ENCODE results near the gene AP5Z1. TPM values are rescaled to one million over a fixed set of nuclear protein-coding genes. Genes with fewer than 3 reads are reported as not detected.

AP5Z1 gene
- total RNA-seq, 2 experiments from 2014 or later: 32.8 to 35.0 TPM

DNA sequence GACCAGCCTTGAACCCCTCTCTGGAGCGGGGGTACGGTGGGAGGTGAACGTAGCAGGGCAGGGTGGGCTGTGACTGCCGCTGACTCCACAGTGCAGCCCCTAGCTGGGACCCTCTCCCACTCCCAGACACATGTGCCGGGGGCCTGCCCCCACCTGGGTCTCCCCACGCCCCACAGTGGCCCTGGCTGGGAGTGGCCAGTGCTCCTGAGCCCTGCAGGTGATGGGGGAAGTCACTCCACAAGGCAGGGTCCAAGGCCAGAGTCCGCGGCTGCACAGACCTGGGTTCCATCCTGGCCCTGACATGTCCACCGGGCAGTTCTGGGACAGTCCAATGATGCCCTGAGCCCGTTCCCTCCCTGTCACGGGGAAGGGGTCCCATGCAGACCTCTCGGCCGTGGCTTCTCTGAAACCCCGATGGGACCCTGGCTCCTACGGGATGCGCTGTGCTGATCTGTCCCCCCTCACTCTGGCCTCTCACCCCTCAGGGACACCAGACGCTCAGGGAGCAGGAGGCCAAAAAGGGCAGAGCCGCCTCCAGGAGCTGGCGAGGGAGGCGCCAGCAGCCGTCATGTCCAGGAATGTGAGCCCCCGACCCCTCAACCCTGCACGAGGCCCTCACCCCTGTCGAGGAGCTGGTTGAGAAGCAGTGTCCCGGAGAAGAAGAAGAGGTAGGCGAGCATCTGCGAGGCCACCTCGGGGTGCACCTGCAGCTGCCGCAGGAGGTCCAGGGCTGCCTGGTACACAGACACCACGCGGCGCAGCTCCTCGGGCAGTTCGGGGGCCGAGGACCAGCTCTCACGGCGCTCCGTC, 40.4 kb downstream of the AP5Z1 start:
- TF ChIP-seq, protein P1, sequence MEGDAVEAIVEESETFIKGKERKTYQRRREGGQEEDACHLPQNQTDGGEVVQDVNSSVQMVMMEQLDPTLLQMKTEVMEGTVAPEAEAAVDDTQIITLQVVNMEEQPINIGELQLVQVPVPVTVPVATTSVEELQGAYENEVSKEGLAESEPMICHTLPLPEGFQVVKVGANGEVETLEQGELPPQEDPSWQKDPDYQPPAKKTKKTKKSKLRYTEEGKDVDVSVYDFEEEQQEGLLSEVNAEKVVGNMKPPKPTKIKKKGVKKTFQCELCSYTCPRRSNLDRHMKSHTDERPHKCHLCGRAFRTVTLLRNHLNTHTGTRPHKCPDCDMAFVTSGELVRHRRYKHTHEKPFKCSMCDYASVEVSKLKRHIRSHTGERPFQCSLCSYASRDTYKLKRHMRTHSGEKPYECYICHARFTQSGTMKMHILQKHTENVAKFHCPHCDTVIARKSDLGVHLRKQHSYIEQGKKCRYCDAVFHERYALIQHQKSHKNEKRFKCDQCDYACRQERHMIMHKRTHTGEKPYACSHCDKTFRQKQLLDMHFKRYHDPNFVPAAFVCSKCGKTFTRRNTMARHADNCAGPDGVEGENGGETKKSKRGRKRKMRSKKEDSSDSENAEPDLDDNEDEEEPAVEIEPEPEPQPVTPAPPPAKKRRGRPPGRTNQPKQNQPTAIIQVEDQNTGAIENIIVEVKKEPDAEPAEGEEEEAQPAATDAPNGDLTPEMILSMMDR (conservative IDR thresholded peaks at IDR 0.05; ENCODE audit: low read length): peak; percentile 37; the same call in 1 of the 2 replicates
- TF ChIP-seq EZH2phosphoT487 (IDR thresholded peaks at IDR 0.05; ENCODE audit: borderline replicate concordance, low read depth, low read length): no peak

GRCh38 chr7:4816419-4817080, 41.1 kb downstream of the AP5Z1 start:
- DNase-seq (ENCODE audit: low spot score): no peak
- H3K4me1 ChIP-seq (ENCODE audit: insufficient read depth, low read length, poor library complexity, severe bottlenecking): no peaks in the 10 kb centered on the region
- no peak overlapping the region for H3K4me3 ChIP-seq (ENCODE audit: low read depth, low read length, poor library complexity, severe bottlenecking)
- H4K20me1 ChIP-seq (ENCODE audit: insufficient read depth, low read length): no peaks in the 10 kb centered on the region
- H3K9me3 ChIP-seq (ENCODE audit: low read length): no peaks in the 10 kb centered on the region
- no peaks in the 10 kb centered on the region for H3K79me2 ChIP-seq (ENCODE audit: insufficient read depth, low read depth, low read length)
- H3K9me2 ChIP-seq (ENCODE audit: insufficient read depth, low read length): no peaks in the 10 kb centered on the region
- CTCF ChIA-PET (ENCODE audit: unreplicated experiment): no interaction called here
- H3K4me2 ChIP-seq (ENCODE audit: low read length): no peak overlapping the region
- no peaks in the 10 kb centered on the region for H3K36me3 ChIP-seq (ENCODE audit: insufficient read depth, low read length)
- H2AFZ ChIP-seq (ENCODE audit: low read length): no peak overlapping the region
- TF ChIP-seq, protein P1 (conservative IDR thresholded peaks at IDR 0.05; ENCODE audit: low read length): no peak
- TF ChIP-seq EZH2phosphoT487 (IDR thresholded peaks at IDR 0.05; ENCODE audit: borderline replicate concordance, low read depth, low read length): no peak
- H3K27ac ChIP-seq (ENCODE audit: low read depth, low read length, poor library complexity, severe bottlenecking): no peak overlapping the region
- intact Hi-C loops (cut with micrococcal nuclease; ENCODE audit: unreplicated experiment): no loop called here
- POLR2A ChIA-PET: interaction anchor here (0.6 kb wide), 1 partner anchor 178 kb away, joined by 3 read pairs; no protein-coding TSS in a partner anchor
- no TSS peak for BruUV-seq (replicated peaks)

More for the DNA sequence above, 40.4 kb downstream of the AP5Z1 start:
- CTCF ChIA-PET (ENCODE audit: unreplicated experiment): no interaction called here
- H2AFZ ChIP-seq (ENCODE audit: low read length): no peak overlapping the region
- no peak overlapping the region for H3K4me3 ChIP-seq (ENCODE audit: low read depth, low read length, poor library complexity, severe bottlenecking)
- no peak for DNase-seq (ENCODE audit: low spot score)
- H3K36me3 ChIP-seq (ENCODE audit: insufficient read depth, low read length): no peaks in the 10 kb centered on the region
- no peaks in the 10 kb centered on the region for H3K4me1 ChIP-seq (ENCODE audit: insufficient read depth, low read length, poor library complexity, severe bottlenecking)
- no peak overlapping the region for H3K4me2 ChIP-seq (ENCODE audit: low read length)
- no TSS peak for BruUV-seq (replicated peaks)
- H3K79me2 ChIP-seq (ENCODE audit: insufficient read depth, low read depth, low read length): no peaks in the 10 kb centered on the region
- no peaks in the 10 kb centered on the region for H3K9me2 ChIP-seq (ENCODE audit: insufficient read depth, low read length)
- H3K27ac ChIP-seq (ENCODE audit: low read depth, low read length, poor library complexity, severe bottlenecking): no peak overlapping the region
- H3K9me3 ChIP-seq (ENCODE audit: low read length): no peaks in the 10 kb centered on the region
- intact Hi-C loops (cut with micrococcal nuclease; ENCODE audit: unreplicated experiment): no loop called here
- POLR2A ChIA-PET: no interaction called here
- no peaks in the 10 kb centered on the region for H4K20me1 ChIP-seq (ENCODE audit: insufficient read depth, low read length)
